Measurements from ENCODE around the gene MYO15B.

DNA sequence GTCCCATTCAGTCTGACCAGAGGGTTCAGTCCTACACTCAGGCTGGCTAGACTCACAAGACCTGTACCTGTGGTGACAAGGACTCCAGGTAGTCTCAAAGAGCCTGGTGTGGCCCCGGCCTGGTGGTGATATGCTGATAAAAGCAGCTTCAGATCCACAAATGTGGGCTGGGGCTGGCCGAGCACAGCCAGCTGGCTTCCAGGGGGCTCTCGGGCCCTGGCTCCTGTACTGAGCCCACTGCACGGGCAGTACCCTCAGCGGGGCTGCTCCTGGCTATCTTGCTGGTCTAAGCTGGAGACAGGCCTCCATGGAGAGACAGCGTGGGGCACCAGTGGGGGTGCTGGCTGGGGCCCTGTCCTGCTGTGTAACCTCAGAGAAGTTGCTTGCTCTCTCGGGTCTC is 50.0 kb downstream of the MYO15B start:
- TF ChIP-seq CTCF (IDR thresholded peaks at IDR 0.05) = no peak
- TF ChIP-seq POLR2A (IDR thresholded peaks at IDR 0.05) = no peak

Measured in adrenal gland (tissue), 5 donors.